Glutamatergic neuron (in vitro differentiated cells): Measurements from ENCODE around the gene ADORA1. TPM values are rescaled to one million over a fixed set of nuclear protein-coding genes. Genes with fewer than 3 reads are reported as not detected.

ENCODE experiments used
- DNase-seq: peaks from one replicate; pipeline ENCODE4 v3.0.0; 2022
- H3K27ac Mint-ChIP-seq: one replicate; pipeline ENCODE4 v1.8.0; 2020; ENCODE audit warnings: mild to moderate bottlenecking, mixed read lengths, inconsistent platforms; ENCODE audit not compliant: unreplicated experiment
- H3K27me3 Mint-ChIP-seq: one replicate; pipeline ENCODE4 v1.8.0; 2020; ENCODE audit warnings: mild to moderate bottlenecking, moderate library complexity, mixed read lengths, inconsistent platforms; ENCODE audit not compliant: unreplicated experiment
- H3K36me3 Mint-ChIP-seq: one replicate; pipeline ENCODE4 v1.8.0; 2020; ENCODE audit warnings: mild to moderate bottlenecking, mixed read lengths, inconsistent platforms; ENCODE audit not compliant: unreplicated experiment
- H3K4me1 Mint-ChIP-seq: one replicate; pipeline ENCODE4 v1.8.0; 2020; ENCODE audit warnings: mild to moderate bottlenecking, low read depth, mixed read lengths, inconsistent platforms; ENCODE audit not compliant: unreplicated experiment
- H3K4me3 Mint-ChIP-seq: one replicate; pipeline ENCODE4 v1.8.0; 2020; ENCODE audit warnings: mild to moderate bottlenecking, mixed read lengths, inconsistent platforms; ENCODE audit not compliant: unreplicated experiment
- H3K9me3 Mint-ChIP-seq: one replicate; pipeline ENCODE4 v1.8.0; 2020; ENCODE audit warnings: mild to moderate bottlenecking, moderate library complexity, mixed read lengths, inconsistent platforms; ENCODE audit not compliant: unreplicated experiment
- CTCF ChIP-seq: fragments of 200-600 bp; sonication (generic); IDR thresholded peaks from one replicate; pipeline ENCODE4 v1.5.0; 2021; ENCODE audit not compliant: partially characterized antibody, unreplicated experiment
- total RNA-seq: library from RNA; stranded (reverse); fragmentation: NEBNext Ultra II Directional; extraction: Animal tissue kit (Norgen Biotek cat#: 25700); gene quantifications from one replicate; pipeline ENCODE4 v1.2.1, GENCODE V29; 2021; ENCODE audit not compliant: unreplicated experiment

ADORA1 gene
- total RNA-seq, 1 donor from 2014 or later, result 1.2 TPM

GRCh38 chr1:203216274-203217138, 89.0 kb downstream of the ADORA1 start:
- Mint-ChIP-seq H3K4me3 (no peak overlapping the region), H3K36me3 (no peaks in the 10 kb centered on the region), H3K4me1 (peaks cover 17% of the 10 kb centered on the region)

More at GRCh38 chr1:203216274-203217138, 89.0 kb downstream of the ADORA1 start:
- Mint-ChIP-seq H3K27me3 (peaks cover 5% of the 10 kb centered on the region), H3K27ac (peak overlapping the region; percentile 68), H3K9me3 (peaks cover 2% of the 10 kb centered on the region)
- TF ChIP-seq CTCF, result peak; percentile 89
- DNase-seq, result peak; percentile 60

Other genes with a start within 250 kb of the ADORA1 start
- 16.4 TPM for gene RABIF, start 238.6 kb upstream of the ADORA1 start, total RNA-seq
- gene KLHL12, start 200.5 kb upstream of the ADORA1 start, total RNA-seq, result 30.9 TPM
- gene ADIPOR1, start 169.4 kb upstream of the ADORA1 start, total RNA-seq, result 48.4 TPM
- gene CYB5R1, start 160.5 kb upstream of the ADORA1 start, total RNA-seq, result 89.1 TPM
- gene TMEM183A, start 120.4 kb upstream of the ADORA1 start, total RNA-seq, result 61.5 TPM
- gene PPFIA4, start 101.2 kb upstream of the ADORA1 start, total RNA-seq, result 74.7 TPM
- not detected for gene MYOG, start 41.7 kb upstream of the ADORA1 start, total RNA-seq
- not detected for gene MYBPH, start 48.1 kb downstream of the ADORA1 start, total RNA-seq
- gene CHI3L1, start 59.0 kb downstream of the ADORA1 start, total RNA-seq, result not detected
- gene CHIT1, start 101.9 kb downstream of the ADORA1 start, total RNA-seq, result 0.10 TPM
- 88.6 TPM for gene BTG2, start 177.8 kb downstream of the ADORA1 start, total RNA-seq
- not detected for gene FMOD, start 223.4 kb downstream of the ADORA1 start, total RNA-seq